GM18502 (cell line): ENCODE data around the gene SH2D3C.
"Not testable (repeated sequence)": the region's sequence is repeated elsewhere in the genome, so short reads cannot be mapped to it uniquely, and the experiment has no call there.

Source experiments
- ATAC-seq: cut with Tn5 transposase; IDR thresholded peaks from one replicate; pipeline ENCODE4 v1.9.1; 2021; ENCODE audit warnings: mild to moderate bottlenecking; ENCODE audit not compliant: unreplicated experiment, poor library complexity

Gene SH2D3C

GRCh38 chr9:127785933-127786772 lies 7.7 kb upstream of the SH2D3C start, which contains the start of gene CDK9:
TSS of gene CDK9 (plus strand) at chr9:127786034. CDS start at chr9:127786149, 115 bp downstream.
- ATAC-seq: peak; percentile 60

GRCh38 chr9:127785023-127785932 lies 6.8 kb upstream of the SH2D3C start:
- ATAC-seq: peak; percentile 49

DNA sequence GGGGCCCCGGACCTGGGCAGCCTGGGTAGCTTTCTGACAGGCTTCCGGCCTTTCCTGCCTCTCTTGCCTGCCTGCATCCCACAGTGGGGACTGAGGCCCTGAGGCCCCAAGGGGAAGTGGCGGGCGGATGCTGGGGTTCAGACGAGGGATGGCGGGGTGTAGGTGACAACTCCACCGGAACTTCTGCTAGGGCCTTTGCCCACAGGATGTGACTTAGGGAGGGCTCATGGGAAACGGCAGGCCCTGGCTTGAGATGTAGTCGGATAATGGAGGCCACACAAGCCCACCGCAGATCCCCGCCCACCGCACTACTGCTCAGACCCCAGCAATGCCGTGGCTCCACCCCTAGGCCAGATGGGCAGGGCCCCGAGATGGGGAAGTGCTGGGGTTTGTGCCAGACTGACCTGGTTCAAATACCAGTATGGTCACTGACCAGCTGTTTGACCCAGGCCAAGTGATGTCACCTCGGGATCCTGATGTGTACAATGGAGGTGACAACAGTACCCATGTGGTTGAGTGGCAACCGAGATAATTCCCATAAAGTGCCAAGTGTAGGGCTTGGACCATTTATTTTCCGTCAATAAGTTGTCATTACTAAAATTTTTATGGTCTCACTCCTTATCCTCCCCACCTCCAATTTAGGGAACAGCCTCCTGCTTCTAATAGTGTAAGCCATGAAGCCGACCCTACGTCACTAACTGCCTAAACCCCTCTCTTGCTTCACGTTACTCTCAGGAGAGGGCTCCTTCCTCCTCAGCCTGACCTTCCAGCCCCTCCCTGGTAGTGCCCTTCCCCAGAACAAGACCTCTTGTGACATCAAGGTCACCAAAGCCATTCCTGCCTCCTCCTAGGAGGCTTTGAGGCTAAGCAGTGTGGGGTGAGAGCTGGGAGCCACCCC lies 4.9 kb upstream of the SH2D3C start:
- no peak for ATAC-seq

GRCh38 chr9:127781806-127782205 lies 3.3 kb upstream of the SH2D3C start:
- ATAC-seq: no peak

DNA sequence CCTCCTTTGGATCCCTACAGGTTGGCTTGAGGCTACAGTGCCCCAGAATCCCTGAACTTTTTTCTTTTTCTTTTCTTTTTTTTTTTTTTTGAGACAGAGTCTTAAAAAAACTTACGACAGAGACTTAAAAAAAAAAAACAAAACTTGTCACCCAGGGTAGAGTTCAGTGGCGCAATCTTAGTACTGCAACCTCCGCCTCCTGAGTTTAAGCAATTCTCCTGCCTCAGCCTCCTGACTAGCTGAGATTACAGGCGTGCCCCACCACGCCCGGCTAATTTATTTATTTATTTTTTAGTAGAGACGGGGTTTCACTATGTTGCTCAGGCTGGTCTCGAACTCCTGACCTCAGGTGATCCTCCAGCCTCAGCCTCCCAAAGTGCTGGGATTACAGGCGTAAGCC lies 2.4 kb upstream of the SH2D3C start:
- ATAC-seq: not testable (repeated sequence)

DNA sequence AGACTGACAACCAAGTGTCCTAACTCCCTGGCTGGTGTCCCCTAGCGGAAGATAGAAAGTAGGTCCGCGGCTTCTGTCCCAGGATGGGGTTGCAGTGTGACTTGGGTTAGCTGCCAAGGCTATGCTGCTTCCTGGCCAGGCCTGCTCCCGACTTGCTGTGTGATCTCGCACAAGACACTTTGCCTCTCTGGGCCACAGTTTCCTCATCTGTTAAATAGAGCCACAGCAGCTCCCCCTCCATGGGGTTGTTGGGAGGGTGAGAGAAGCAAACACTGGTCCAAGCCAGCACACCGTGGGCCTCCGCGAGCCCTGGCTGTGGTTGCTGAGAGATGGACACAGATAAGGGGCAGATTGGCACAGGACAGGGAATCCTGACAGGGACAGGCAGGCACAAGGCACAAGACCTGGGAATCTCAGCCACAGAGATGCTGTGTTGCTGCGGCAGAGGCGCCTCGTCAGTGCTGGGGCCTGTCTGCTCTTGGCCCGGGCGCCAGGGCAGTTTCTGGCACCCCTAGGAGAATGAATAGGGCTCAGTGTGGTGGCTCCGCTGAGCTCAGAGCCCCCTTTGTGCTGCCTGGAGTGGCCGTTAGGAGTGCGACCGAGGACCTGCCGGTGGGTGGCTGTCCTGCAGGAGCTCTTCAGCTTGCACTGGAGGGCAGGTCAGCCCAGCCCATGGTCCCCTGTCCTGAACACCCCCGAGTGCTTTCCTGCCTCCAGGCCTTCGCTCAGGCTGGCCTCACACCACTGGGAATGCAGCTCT lies 1.8 kb upstream of the SH2D3C start:
- no peak for ATAC-seq

DNA sequence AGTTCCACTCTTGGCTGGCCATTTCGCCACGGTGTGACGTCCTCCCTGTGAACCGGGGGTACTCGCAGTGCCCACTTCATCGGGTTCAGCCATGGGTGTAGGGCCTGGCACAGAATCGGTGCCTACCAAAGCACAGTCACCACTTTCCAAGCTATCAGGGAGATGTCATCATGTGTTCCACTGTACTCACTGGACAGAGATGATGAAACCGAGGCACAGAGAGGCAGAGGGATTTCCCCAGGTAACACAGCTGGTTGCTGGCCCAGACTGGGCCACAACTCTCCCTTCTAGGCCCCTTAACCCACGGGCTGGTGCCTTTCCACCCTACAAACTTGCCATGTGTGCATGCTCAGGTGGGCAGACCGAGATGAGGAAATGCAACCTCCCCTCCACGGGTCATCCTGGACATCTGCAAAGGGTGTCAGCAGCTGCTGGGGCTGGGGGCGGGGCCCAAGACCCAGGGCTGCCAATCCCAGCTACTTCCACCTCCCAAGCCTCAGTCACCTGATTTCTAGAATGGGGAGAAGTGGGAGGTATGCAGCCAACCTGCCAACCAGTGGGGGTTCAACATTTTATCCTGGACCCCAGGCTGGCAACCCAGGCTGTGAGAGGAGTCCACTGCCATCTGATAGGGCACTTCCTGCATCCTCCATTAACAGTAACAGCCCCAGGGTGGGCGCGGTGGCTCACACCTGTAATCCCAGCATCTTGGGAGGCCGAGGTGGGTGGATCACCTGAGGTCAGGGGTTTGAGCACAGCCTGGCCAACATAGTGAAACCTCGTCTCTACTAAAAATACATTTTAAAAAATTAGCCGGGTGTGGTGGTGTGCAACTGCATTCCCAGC lies 893 bp upstream of the SH2D3C start:
- ATAC-seq: peak; percentile 42

DNA sequence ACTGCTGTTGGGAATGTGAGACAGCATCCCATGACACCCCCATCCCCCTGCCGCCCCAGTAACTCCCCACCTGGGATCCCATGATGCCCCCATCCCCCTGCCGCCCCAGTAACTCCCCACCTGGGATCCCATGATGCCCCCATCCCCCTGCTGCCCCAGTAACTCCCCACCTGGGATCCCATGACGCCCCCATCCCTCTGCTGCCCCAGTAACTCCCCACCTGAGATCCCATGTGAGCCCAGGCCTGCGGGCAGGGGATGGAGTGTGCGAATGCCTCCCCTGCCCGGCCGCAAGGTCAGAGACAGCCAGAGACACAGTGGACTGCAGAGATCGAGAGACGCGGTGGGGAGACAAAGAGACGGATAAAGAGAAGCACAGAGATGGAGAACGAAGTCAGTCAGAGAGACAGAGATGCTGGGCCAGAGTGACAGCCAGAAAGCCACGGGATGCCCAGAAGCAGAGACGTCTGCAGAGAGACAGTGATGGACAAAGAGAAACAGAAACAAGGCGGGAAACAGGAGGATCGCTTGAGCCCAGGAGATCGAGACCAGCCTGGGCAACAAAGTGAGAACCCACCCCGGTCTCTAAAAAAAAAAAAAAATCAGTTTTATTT lies 992 bp downstream of the SH2D3C start:
- no peak for ATAC-seq

- ATAC-seq: no peak
Observed at GRCh38 chr9:127776924-127777289, 1.6 kb downstream of the SH2D3C start.

GRCh38 chr9:127776195-127776923 lies 2.1 kb downstream of the SH2D3C start:
- ATAC-seq: no peak

DNA sequence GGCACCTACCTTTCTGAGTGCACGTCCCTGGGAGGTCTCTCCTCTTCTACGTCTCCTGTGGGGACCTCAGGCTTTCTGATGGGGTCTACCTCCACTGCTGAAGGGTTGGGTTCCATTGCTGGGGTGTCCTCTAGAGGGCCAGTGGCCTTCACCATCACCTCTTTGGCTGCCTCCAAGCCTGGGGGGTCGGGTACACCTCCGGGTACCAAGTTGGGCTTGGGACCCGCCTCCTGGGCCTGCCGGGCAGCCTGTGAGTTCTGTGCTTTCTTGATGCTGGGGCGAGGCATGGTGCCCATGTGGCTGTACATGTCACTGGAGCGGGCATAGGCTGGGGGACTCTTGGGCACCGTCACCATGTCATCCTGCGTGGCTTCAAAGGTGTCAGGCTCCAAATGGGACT lies 4.5 kb downstream of the SH2D3C start:
- ATAC-seq: no peak

DNA sequence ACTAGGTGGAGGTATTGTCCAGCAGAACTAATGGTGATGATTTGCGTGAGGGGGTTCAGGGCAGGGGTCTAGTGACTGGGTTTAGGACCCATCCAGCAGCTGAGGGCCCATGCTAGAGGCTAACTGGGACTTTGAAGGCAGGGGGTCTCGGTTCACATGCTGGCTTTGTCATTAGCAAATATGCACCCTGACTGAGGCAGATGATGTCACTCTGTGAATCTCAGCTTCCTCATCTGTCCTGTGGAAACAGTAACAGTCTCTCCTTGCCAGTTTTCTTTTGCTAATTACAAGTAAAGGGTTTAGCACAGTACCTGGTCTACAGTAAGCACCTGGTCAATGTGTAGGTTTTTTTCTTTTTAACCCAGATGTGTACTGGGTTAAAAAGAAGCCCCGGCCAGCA lies 5.2 kb downstream of the SH2D3C start:
- no peak for ATAC-seq

DNA sequence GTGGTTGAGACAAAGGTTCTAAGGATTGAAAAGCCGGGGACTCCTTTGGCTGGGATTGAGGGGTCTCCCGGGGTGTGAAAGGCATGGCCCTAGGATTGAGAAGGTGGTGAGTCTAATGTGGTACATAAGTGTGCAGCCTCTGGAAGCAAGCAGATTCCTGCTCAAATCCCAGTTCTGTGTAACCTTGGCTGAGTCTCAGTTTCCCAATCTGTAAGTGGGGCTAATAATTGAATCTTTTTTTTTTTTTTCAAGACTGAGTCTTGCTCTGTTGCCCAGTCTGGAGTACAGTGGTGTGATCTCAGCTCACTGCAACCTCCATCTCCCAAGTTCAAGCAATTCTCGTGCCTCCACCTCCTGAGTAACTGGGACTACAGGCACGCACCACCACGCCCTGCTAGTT lies 5.9 kb downstream of the SH2D3C start:
- no peak for ATAC-seq

- no peak for ATAC-seq
Observed at GRCh38 chr9:127771570-127772189, 6.8 kb downstream of the SH2D3C start.

GRCh38 chr9:127770905-127771569 lies 7.4 kb downstream of the SH2D3C start:
- peak; percentile 85 for ATAC-seq

DNA sequence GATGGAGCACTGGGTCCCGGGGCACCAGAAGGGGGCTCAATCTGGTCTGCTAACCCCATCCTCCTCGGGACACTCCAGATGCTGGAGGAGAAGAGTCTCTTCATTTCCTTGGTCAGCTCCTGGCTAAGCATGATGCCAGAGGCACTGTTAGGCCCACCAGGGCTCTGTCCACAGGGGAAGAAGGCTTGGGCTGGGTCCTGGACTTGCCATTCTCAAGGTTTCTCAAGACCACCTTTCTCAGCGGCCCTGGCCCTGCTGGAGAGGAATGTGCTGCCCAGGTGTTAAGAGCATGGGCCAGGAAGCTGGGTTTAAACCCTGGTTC lies 7.9 kb downstream of the SH2D3C start:
- ATAC-seq: no peak
